ENCODE results near the gene KCNH5. TPM values are rescaled to one million over a fixed set of nuclear protein-coding genes. Genes with fewer than 3 reads are reported as not detected.

The KCNH5 gene
- total RNA-seq, 2 experiments from 2014 or later: not detected

- H3K4me3 Mint-ChIP-seq: no peak overlapping the region
- CTCF ChIA-PET: no interaction called here
- no peaks in the 10 kb centered on the region for H3K4me1 Mint-ChIP-seq
- DNase-seq: no peak
- H3K27ac Mint-ChIP-seq: no peak overlapping the region
- no peaks in the 10 kb centered on the region for H3K27me3 Mint-ChIP-seq
- H3K36me3 Mint-ChIP-seq: no peaks in the 10 kb centered on the region
- no peak for ATAC-seq
- H3K9me3 Mint-ChIP-seq (ENCODE audit: low read depth): peaks cover 3% of the 10 kb centered on the region
Measured at GRCh38 chr14:62692490-62693106, 352.7 kb downstream of the KCNH5 start.

- CTCF ChIA-PET: no interaction called here
- Mint-ChIP-seq H3K9me3 (ENCODE audit: low read depth) (peaks cover 3% of the 10 kb centered on the region), H3K36me3 (no peaks in the 10 kb centered on the region), H3K27me3 (no peaks in the 10 kb centered on the region), H3K4me1 (no peaks in the 10 kb centered on the region), H3K27ac (no peak overlapping the region), H3K4me3 (no peak overlapping the region)
- DNase-seq: no peak
- no peak for ATAC-seq
Measured at GRCh38 chr14:62691647-62692489, 353.4 kb downstream of the KCNH5 start.

GRCh38 chr14:62689733-62690132 is 355.5 kb downstream of the KCNH5 start:
- no peaks in the 10 kb centered on the region for H3K27me3 Mint-ChIP-seq
- H3K4me1 Mint-ChIP-seq: no peaks in the 10 kb centered on the region
- CTCF ChIA-PET: no interaction called here
- no peak overlapping the region for H3K4me3 Mint-ChIP-seq
- DNase-seq (no peak), ATAC-seq (no peak)
- H3K9me3 Mint-ChIP-seq (ENCODE audit: low read depth): peaks cover 3% of the 10 kb centered on the region
- H3K27ac Mint-ChIP-seq: no peak overlapping the region
- H3K36me3 Mint-ChIP-seq: no peaks in the 10 kb centered on the region

- no peak overlapping the region for H3K27ac Mint-ChIP-seq
- no peak for ATAC-seq
- peaks cover 3% of the 10 kb centered on the region for H3K9me3 Mint-ChIP-seq (ENCODE audit: low read depth)
- H3K36me3 Mint-ChIP-seq: no peaks in the 10 kb centered on the region
- no peak for DNase-seq
- no peaks in the 10 kb centered on the region for H3K27me3 Mint-ChIP-seq
- H3K4me3 Mint-ChIP-seq: no peak overlapping the region
- H3K4me1 Mint-ChIP-seq: no peaks in the 10 kb centered on the region
- CTCF ChIA-PET: no interaction called here
Measured at GRCh38 chr14:62687818-62688217, 357.4 kb downstream of the KCNH5 start.

GRCh38 chr14:62684376-62684775 is 360.9 kb downstream of the KCNH5 start:
- Mint-ChIP-seq H3K4me3 (no peak overlapping the region), H3K27me3 (no peaks in the 10 kb centered on the region), H3K4me1 (no peaks in the 10 kb centered on the region), H3K36me3 (no peaks in the 10 kb centered on the region), H3K9me3 (ENCODE audit: low read depth) (peaks cover 7% of the 10 kb centered on the region), H3K27ac (no peak overlapping the region)
- DNase-seq (no peak), ATAC-seq (no peak)
- CTCF ChIA-PET: no interaction called here

GRCh38 chr14:62682208-62682607 is 363.1 kb downstream of the KCNH5 start:
- DNase-seq (no peak), ATAC-seq (no peak)
- Mint-ChIP-seq H3K4me3 (no peak overlapping the region), H3K9me3 (ENCODE audit: low read depth) (peaks cover 7% of the 10 kb centered on the region), H3K36me3 (no peaks in the 10 kb centered on the region), H3K27me3 (no peaks in the 10 kb centered on the region), H3K27ac (no peak overlapping the region), H3K4me1 (no peaks in the 10 kb centered on the region)
- CTCF ChIA-PET: no interaction called here

- H3K27me3 Mint-ChIP-seq: no peaks in the 10 kb centered on the region
- H3K27ac Mint-ChIP-seq: no peak overlapping the region
- no peaks in the 10 kb centered on the region for H3K4me1 Mint-ChIP-seq
- peaks cover 2% of the 10 kb centered on the region for H3K9me3 Mint-ChIP-seq (ENCODE audit: low read depth)
- no peaks in the 10 kb centered on the region for H3K36me3 Mint-ChIP-seq
- ATAC-seq (no peak), DNase-seq (no peak)
- H3K4me3 Mint-ChIP-seq: no peak overlapping the region
- CTCF ChIA-PET: no interaction called here
Measured at GRCh38 chr14:62674563-62675237, 370.6 kb downstream of the KCNH5 start.

- H3K36me3 Mint-ChIP-seq: no peaks in the 10 kb centered on the region
- DNase-seq (no peak), ATAC-seq (no peak)
- CTCF ChIA-PET: no interaction called here
- no peak overlapping the region for H3K4me3 Mint-ChIP-seq
- no peaks in the 10 kb centered on the region for H3K4me1 Mint-ChIP-seq
- no peaks in the 10 kb centered on the region for H3K27me3 Mint-ChIP-seq
- peaks cover 5% of the 10 kb centered on the region for H3K9me3 Mint-ChIP-seq (ENCODE audit: low read depth)
- H3K27ac Mint-ChIP-seq: no peak overlapping the region
Measured at GRCh38 chr14:62673014-62673755, 372.1 kb downstream of the KCNH5 start.

GRCh38 chr14:62670526-62670925 is 374.7 kb downstream of the KCNH5 start:
- H3K27ac Mint-ChIP-seq: no peak overlapping the region
- H3K4me1 Mint-ChIP-seq: no peaks in the 10 kb centered on the region
- no peaks in the 10 kb centered on the region for H3K36me3 Mint-ChIP-seq
- peaks cover 5% of the 10 kb centered on the region for H3K9me3 Mint-ChIP-seq (ENCODE audit: low read depth)
- DNase-seq: no peak
- ATAC-seq: no peak
- CTCF ChIA-PET: no interaction called here
- H3K4me3 Mint-ChIP-seq: no peak overlapping the region
- H3K27me3 Mint-ChIP-seq: no peaks in the 10 kb centered on the region

GRCh38 chr14:62667421-62667914 is 377.8 kb downstream of the KCNH5 start:
- DNase-seq (no peak), ATAC-seq (no peak)
- peaks cover 4% of the 10 kb centered on the region for H3K9me3 Mint-ChIP-seq (ENCODE audit: low read depth)
- H3K27ac Mint-ChIP-seq: no peak overlapping the region
- H3K4me1 Mint-ChIP-seq: no peaks in the 10 kb centered on the region
- H3K36me3 Mint-ChIP-seq: no peaks in the 10 kb centered on the region
- H3K4me3 Mint-ChIP-seq: no peak overlapping the region
- H3K27me3 Mint-ChIP-seq: no peaks in the 10 kb centered on the region
- CTCF ChIA-PET: no interaction called here

GRCh38 chr14:62665286-62665685 is 380.0 kb downstream of the KCNH5 start:
- no peak overlapping the region for H3K27ac Mint-ChIP-seq
- H3K9me3 Mint-ChIP-seq (ENCODE audit: low read depth): peaks cover 9% of the 10 kb centered on the region
- DNase-seq: no peak
- no peak overlapping the region for H3K4me3 Mint-ChIP-seq
- no peaks in the 10 kb centered on the region for H3K27me3 Mint-ChIP-seq
- no peaks in the 10 kb centered on the region for H3K36me3 Mint-ChIP-seq
- H3K4me1 Mint-ChIP-seq: no peaks in the 10 kb centered on the region
- CTCF ChIA-PET: no interaction called here
- ATAC-seq: no peak

- CTCF ChIA-PET: no interaction called here
- no peak for ATAC-seq
- Mint-ChIP-seq H3K9me3 (ENCODE audit: low read depth) (peaks cover 5% of the 10 kb centered on the region), H3K4me3 (no peak overlapping the region), H3K36me3 (no peaks in the 10 kb centered on the region), H3K4me1 (no peaks in the 10 kb centered on the region), H3K27ac (no peak overlapping the region), H3K27me3 (no peaks in the 10 kb centered on the region)
- no peak for DNase-seq
Measured at GRCh38 chr14:62663456-62663821, 381.8 kb downstream of the KCNH5 start.

- no peak overlapping the region for H3K27ac Mint-ChIP-seq
- DNase-seq: no peak
- H3K9me3 Mint-ChIP-seq (ENCODE audit: low read depth): peaks cover 5% of the 10 kb centered on the region
- ATAC-seq: no peak
- no peaks in the 10 kb centered on the region for H3K36me3 Mint-ChIP-seq
- CTCF ChIA-PET: no interaction called here
- H3K27me3 Mint-ChIP-seq: no peaks in the 10 kb centered on the region
- no peak overlapping the region for H3K4me3 Mint-ChIP-seq
- no peaks in the 10 kb centered on the region for H3K4me1 Mint-ChIP-seq
Measured at GRCh38 chr14:62662811-62663455, 382.3 kb downstream of the KCNH5 start.
